Endodermal cell (in vitro differentiated cells): ENCODE measurements around the gene RNF126. TPM values are rescaled to one million over a fixed set of nuclear protein-coding genes. Genes with fewer than 3 reads are reported as not detected.
A peak's percentile ranks its signal among the peaks of the same experiment; 100 is the strongest.

ENCODE experiments used
- DNase-seq: peaks from one replicate; pipeline ENCODE4 v3.0.0-alpha.2; 2017
- H3K27ac ChIP-seq: 2 replicates; pipeline ENCODE4 v1.5.1; 2013; ENCODE audit warnings: mild to moderate bottlenecking, low read depth, low read length, moderate library complexity
- H3K27me3 ChIP-seq: 2 replicates; pipeline ENCODE4 v1.6.1; 2013; ENCODE audit warnings: mild to moderate bottlenecking, low read length, moderate library complexity; ENCODE audit not compliant: insufficient read depth, control insufficient read depth, poor library complexity, severe bottlenecking
- H3K36me3 ChIP-seq: 2 replicates; pipeline ENCODE4 v1.7.0; 2013; ENCODE audit warnings: mild to moderate bottlenecking, low read length, moderate library complexity; ENCODE audit not compliant: control insufficient read depth, insufficient read depth
- H3K4me1 ChIP-seq: one replicate; pipeline ENCODE4 v1.7.0; 2013; ENCODE audit warnings: low read length; ENCODE audit not compliant: control insufficient read depth, insufficient read depth
- H3K4me3 ChIP-seq: 2 replicates; pipeline ENCODE4 v1.5.1; 2013; ENCODE audit warnings: mild to moderate bottlenecking, low read length, moderate library complexity
- H3K9ac ChIP-seq: 2 replicates; pipeline ENCODE4 v1.6.1; 2013; ENCODE audit warnings: mild to moderate bottlenecking, low read length, moderate library complexity; ENCODE audit not compliant: poor library complexity, severe bottlenecking; ENCODE audit errors: extremely low read depth
- H3K9me3 ChIP-seq: 2 replicates; pipeline ENCODE4 v1.6.1; 2013; ENCODE audit warnings: mild to moderate bottlenecking, low read length, moderate library complexity; ENCODE audit not compliant: control insufficient read depth
- H3K27ac Mint-ChIP-seq: 2 replicates; pipeline ENCODE4 v1.8.0; 2020; ENCODE audit warnings: mixed read lengths
- H3K27me3 Mint-ChIP-seq: 2 replicates; pipeline ENCODE4 v1.8.0; 2021; ENCODE audit warnings: mild to moderate bottlenecking, mixed read lengths; ENCODE audit not compliant: insufficient read depth
- H3K36me3 Mint-ChIP-seq: 2 replicates; pipeline ENCODE4 v1.8.0; 2020; ENCODE audit warnings: low read depth, mixed read lengths
- H3K4me1 Mint-ChIP-seq: 2 replicates; pipeline ENCODE4 v1.8.0; 2020; ENCODE audit warnings: mixed read lengths
- H3K4me3 Mint-ChIP-seq: 2 replicates; pipeline ENCODE4 v1.8.0; 2020; ENCODE audit warnings: mild to moderate bottlenecking, moderate library complexity, mixed read lengths
- H3K9me3 Mint-ChIP-seq: 2 replicates; pipeline ENCODE4 v1.8.0; 2020; ENCODE audit warnings: mild to moderate bottlenecking, mixed read lengths
- CTCF ChIP-seq: fragments of 200-600 bp; sonication (generic); conservative IDR thresholded peaks from 2 replicates; pipeline ENCODE4 v1.5.0; 2021; ENCODE audit warnings: antibody characterized with exemption, mild to moderate bottlenecking
- WGBS, 2 experiments: methylation state at CpG; one replicate each; pipeline versions ENCODE4 v1.1.5 to v1.1.7; 2013; ENCODE audit warnings: missing lambda C conversion rate in 2 of 2, mixed read lengths in 1 of 2; ENCODE audit not compliant: insufficient coverage in 1 of 2, insufficient read length in 1 of 2; 5-methylcytosine and 5-hydroxymethylcytosine counted together
- total RNA-seq, 2 donors: library from RNA; stranded (reverse); fragmentation: NEBNext Ultra II Directional in 1 of 2; extraction: Animal tissue kit (Norgen Biotek cat#: 25700) in 1 of 2; gene quantifications; 2 replicates in 1 of 2; 3 replicates in 1 of 2; pipeline ENCODE4 v1.2.1, GENCODE V29; 2021

RNF126 gene
- total RNA-seq, 2 donors from 2014 or later = 49.1 to 66.4 TPM

- 93% methylated on average over 23 to 31 of the region's 31 CpGs for WGBS, 2 experiments
- Mint-ChIP-seq H3K27me3 (peaks cover 33% of the 10 kb centered on the region), H3K27ac (no peak overlapping the region), H3K9me3 (no peaks in the 10 kb centered on the region), H3K4me1 (no peaks in the 10 kb centered on the region), H3K36me3 (no peaks in the 10 kb centered on the region), H3K4me3 (no peak overlapping the region)
- H3K27ac ChIP-seq = no peak overlapping the region
- no peak for TF ChIP-seq CTCF
- no peaks in the 10 kb centered on the region for H3K36me3 ChIP-seq
- no peaks in the 10 kb centered on the region for H3K4me1 ChIP-seq
- H3K9ac ChIP-seq = no peak overlapping the region
- H3K9me3 ChIP-seq = no peaks in the 10 kb centered on the region
- H3K4me3 ChIP-seq = no peak overlapping the region
- DNase-seq = no peak
- H3K27me3 ChIP-seq = peaks cover 21% of the 10 kb centered on the region
Measured at GRCh38 chr19:640606-641189, 22.3 kb downstream of the RNF126 start.

- Histone ChIP-seq H3K27ac (no peak overlapping the region), H3K27me3 (peaks cover 21% of the 10 kb centered on the region), H3K4me3 (no peak overlapping the region), H3K9ac (no peak overlapping the region), H3K36me3 (no peaks in the 10 kb centered on the region), H3K9me3 (no peaks in the 10 kb centered on the region), H3K4me1 (no peaks in the 10 kb centered on the region)
- Mint-ChIP-seq H3K4me1 (no peaks in the 10 kb centered on the region), H3K27me3 (peaks cover 33% of the 10 kb centered on the region), H3K4me3 (peak overlapping the region; percentile 54), H3K9me3 (no peaks in the 10 kb centered on the region), H3K27ac (no peak overlapping the region), H3K36me3 (no peaks in the 10 kb centered on the region)
- 58 to 82% methylated on average over 11 to 25 of the region's 25 CpGs for WGBS, 2 experiments
- TF ChIP-seq CTCF = no peak
- DNase-seq = no peak
Measured at GRCh38 chr19:640161-640558, 22.9 kb downstream of the RNF126 start.

GRCh38 chr19:639253-640160 lies 23.5 kb downstream of the RNF126 start, which contains the start of gene FGF22:
FGF22 (plus strand) TSS chr19:639879; CDS start chr19:639926, 47 bp downstream.
- Histone ChIP-seq H3K4me3 (peak within 1 kb of the TSS; percentile 77), H3K27me3 (peaks cover 21% of the 10 kb centered on the region), H3K4me1 (no peaks in the 10 kb centered on the region), H3K36me3 (no peaks in the 10 kb centered on the region), H3K9me3 (no peaks in the 10 kb centered on the region), H3K9ac (no peak within 1 kb of the TSS), H3K27ac (no peak within 1 kb of the TSS)
- 9 to 21% methylated on average over 35 to 106 of the region's 109 CpGs for WGBS, 2 experiments
- H3K9me3 Mint-ChIP-seq = no peaks in the 10 kb centered on the region
- TF ChIP-seq CTCF = no peak
- H3K27me3 Mint-ChIP-seq = peaks cover 33% of the 10 kb centered on the region
- no peaks in the 10 kb centered on the region for H3K4me1 Mint-ChIP-seq
- H3K36me3 Mint-ChIP-seq = no peaks in the 10 kb centered on the region
- H3K27ac Mint-ChIP-seq = peak within 1 kb of the TSS; percentile 35
- H3K4me3 Mint-ChIP-seq = peak within 1 kb of the TSS; percentile 54
- DNase-seq = peak; percentile 98
